Calu3 (cell line): ENCODE results near the gene ATP5F1A. TPM values are rescaled to one million over a fixed set of nuclear protein-coding genes. Genes with fewer than 3 reads are reported as not detected.

Experiments
- BruUV-seq: library from RNA; stranded (reverse); fragments of 400-500 nt; replicated peaks from 2 replicates; lab custom pipeline; 2021; lab: Mats Ljungman, UMichigan
- CTCF ChIA-PET: fragments of 300-600 bp; sonication (Branson Sonifier 250); formaldehyde crosslinking; loops from one replicate; lab custom pipeline; 2022; ENCODE audit warnings: antibody characterized with exemption; lab: Charles Lee
- DNase-seq: peaks from one replicate; pipeline ENCODE4 v3.0.0; 2022
- H3K27ac Mint-ChIP-seq: one replicate; pipeline ENCODE4 v1.8.0; 2022; ENCODE audit warnings: mixed read lengths; ENCODE audit not compliant: unreplicated experiment
- H3K27me3 Mint-ChIP-seq: one replicate; pipeline ENCODE4 v1.8.0; 2022; ENCODE audit warnings: mixed read lengths; ENCODE audit not compliant: unreplicated experiment
- H3K36me3 Mint-ChIP-seq: one replicate; pipeline ENCODE4 v1.8.0; 2022; ENCODE audit warnings: mild to moderate bottlenecking, moderate library complexity, mixed read lengths; ENCODE audit not compliant: insufficient read depth, unreplicated experiment
- H3K4me1 Mint-ChIP-seq: one replicate; pipeline ENCODE4 v1.8.0; 2022; ENCODE audit warnings: mild to moderate bottlenecking, low read depth, mixed read lengths; ENCODE audit not compliant: unreplicated experiment
- H3K4me3 Mint-ChIP-seq: one replicate; pipeline ENCODE4 v1.8.0; 2022; ENCODE audit warnings: mild to moderate bottlenecking, low read depth, moderate library complexity, mixed read lengths; ENCODE audit not compliant: unreplicated experiment
- H3K9me3 Mint-ChIP-seq: one replicate; pipeline ENCODE4 v1.8.0; 2022; ENCODE audit warnings: low read depth, mixed read lengths; ENCODE audit not compliant: unreplicated experiment
- intact Hi-C: fragments of 100-400 bp; cut with micrococcal nuclease; formaldehyde crosslinking; loops from one replicate; pipeline ENCODE4 v1.10.0; 2022; ENCODE audit not compliant: unreplicated experiment
- total RNA-seq: library from RNA; stranded (reverse); gene quantifications from 2 replicates; pipeline ENCODE4 v1.2.3, GENCODE V29; 2022
- TF ChIP-seq, protein P1 (sequence below): fragments of 200-600 bp; IDR thresholded peaks from one replicate; pipeline ENCODE4 v1.8.0; 2022; ENCODE audit warnings: antibody characterized with exemption; ENCODE audit not compliant: unreplicated experiment

Gene ATP5F1A
- total RNA-seq, 1 experiment from 2014 or later = 358 TPM

DNA sequence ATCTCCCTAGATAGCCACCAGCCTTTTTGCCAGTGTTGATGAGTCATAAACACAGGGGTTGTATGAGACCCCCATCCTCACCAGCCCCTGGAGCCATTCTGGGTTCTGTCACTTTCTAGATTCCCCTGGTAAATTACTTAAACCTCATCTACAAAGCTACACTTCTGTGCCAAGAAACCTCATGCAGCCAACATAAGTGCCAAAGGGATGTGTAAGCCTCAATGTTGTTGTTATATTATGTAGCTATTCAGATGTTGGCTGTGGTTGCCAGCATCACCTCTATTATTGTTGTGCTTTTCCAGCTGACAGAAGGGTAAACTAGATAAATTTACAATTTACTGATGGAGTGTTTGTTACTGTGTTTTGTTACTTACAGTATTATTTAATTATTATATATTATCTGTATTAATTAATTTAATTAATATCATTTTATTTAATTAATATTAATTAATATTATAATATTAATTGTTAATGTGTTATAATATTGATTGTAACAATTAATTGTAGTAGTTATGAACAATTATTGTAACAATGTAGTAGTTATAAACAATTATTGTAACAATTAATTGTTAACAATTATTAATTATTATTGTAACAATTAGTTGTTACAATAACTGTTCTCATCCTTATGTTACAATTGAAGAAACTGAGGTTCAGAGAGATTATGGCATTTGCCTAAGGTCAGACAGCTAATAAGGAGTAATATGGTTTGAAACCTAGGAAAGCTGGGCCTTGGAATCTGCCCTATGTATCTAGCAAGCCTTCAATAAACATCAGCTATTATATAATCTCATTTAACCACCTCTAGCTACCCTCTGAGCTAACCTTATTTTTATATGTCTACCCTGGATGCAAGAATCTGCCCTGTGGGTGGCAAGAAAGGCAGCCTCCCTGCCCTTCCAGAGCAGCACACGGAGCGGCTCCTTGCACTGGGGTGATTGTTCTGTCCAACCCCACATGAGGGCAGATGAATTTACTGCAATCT lies 62.1 kb downstream of the ATP5F1A start:
- Mint-ChIP-seq H3K27ac (no peak overlapping the region), H3K36me3 (no peaks in the 10 kb centered on the region), H3K9me3 (no peaks in the 10 kb centered on the region), H3K4me1 (peaks cover 8% of the 10 kb centered on the region), H3K27me3 (no peaks in the 10 kb centered on the region), H3K4me3 (no peak overlapping the region)
- TF ChIP-seq, protein P1, sequence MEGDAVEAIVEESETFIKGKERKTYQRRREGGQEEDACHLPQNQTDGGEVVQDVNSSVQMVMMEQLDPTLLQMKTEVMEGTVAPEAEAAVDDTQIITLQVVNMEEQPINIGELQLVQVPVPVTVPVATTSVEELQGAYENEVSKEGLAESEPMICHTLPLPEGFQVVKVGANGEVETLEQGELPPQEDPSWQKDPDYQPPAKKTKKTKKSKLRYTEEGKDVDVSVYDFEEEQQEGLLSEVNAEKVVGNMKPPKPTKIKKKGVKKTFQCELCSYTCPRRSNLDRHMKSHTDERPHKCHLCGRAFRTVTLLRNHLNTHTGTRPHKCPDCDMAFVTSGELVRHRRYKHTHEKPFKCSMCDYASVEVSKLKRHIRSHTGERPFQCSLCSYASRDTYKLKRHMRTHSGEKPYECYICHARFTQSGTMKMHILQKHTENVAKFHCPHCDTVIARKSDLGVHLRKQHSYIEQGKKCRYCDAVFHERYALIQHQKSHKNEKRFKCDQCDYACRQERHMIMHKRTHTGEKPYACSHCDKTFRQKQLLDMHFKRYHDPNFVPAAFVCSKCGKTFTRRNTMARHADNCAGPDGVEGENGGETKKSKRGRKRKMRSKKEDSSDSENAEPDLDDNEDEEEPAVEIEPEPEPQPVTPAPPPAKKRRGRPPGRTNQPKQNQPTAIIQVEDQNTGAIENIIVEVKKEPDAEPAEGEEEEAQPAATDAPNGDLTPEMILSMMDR = no peak
- BruUV-seq = no TSS peak
- CTCF ChIA-PET = interaction anchor here (0.6 kb wide), 1 partner anchor 65 kb away, joined by 5 read pairs; no protein-coding TSS in a partner anchor
- no peak for DNase-seq
- intact Hi-C loops = no loop called here

DNA sequence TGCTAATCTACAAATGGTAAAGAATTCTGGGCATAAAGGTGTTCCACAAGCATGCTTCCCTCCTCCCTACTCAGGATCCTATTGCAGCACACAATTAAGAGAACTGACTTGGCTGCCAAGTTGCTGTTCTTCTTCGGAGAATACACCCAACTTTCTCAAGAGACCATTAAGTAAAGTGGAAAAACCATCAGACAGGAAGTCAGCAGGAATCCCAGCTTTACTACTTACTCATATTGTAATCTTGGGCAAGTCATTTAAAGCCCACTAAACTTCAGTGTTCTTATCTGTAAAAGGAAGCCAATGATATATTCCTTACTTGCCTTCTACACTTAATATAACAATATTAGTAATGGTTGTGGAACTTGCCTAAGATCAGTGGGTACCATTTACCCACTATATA lies 63.9 kb downstream of the ATP5F1A start:
- Mint-ChIP-seq H3K36me3 (no peaks in the 10 kb centered on the region), H3K9me3 (no peaks in the 10 kb centered on the region), H3K4me3 (no peak overlapping the region), H3K27ac (no peak overlapping the region), H3K4me1 (no peaks in the 10 kb centered on the region), H3K27me3 (peaks cover 7% of the 10 kb centered on the region)
- intact Hi-C loops = no loop called here
- DNase-seq = no peak
- CTCF ChIA-PET = no interaction called here
- TF ChIP-seq, protein P1 = no peak
- no TSS peak for BruUV-seq

DNA sequence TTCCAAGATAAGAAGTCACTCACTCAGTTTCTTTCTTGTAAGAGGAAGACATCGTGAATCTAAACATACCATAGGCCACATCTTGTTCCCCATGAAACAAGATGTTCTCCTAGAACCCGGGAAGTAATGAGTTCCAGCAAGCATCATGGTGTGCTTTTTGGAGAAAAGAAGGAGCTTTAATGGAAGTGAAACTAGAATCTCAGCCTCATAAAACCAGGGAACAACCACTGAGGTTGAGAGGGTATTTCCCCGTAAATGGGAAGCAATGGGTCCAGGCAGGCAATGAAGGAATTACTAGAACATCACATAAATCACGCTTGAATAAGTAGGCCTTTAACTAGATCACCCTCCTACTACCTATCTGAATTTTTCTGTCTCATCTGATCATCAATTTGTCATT lies 66.4 kb downstream of the ATP5F1A start:
- no TSS peak for BruUV-seq
- Mint-ChIP-seq H3K27ac (no peak overlapping the region), H3K9me3 (no peaks in the 10 kb centered on the region), H3K27me3 (peaks cover 24% of the 10 kb centered on the region), H3K36me3 (peaks cover 11% of the 10 kb centered on the region), H3K4me1 (peaks cover 10% of the 10 kb centered on the region), H3K4me3 (no peak overlapping the region)
- CTCF ChIA-PET = no interaction called here
- intact Hi-C loops = no loop called here
- no peak for DNase-seq
- TF ChIP-seq, protein P1 = no peak

Other genes with a start within 250 kb of the ATP5F1A start
- gene EPG5, start 131.0 kb downstream of the ATP5F1A start, total RNA-seq = 25.6 and 27.6 TPM in 2 replicates
- 2.6 TPM in 2 replicates for gene PSTPIP2, start 26.0 kb downstream of the ATP5F1A start, total RNA-seq
- 33.5 and 35.7 TPM in 2 replicates for gene HAUS1, start 6.1 kb upstream of the ATP5F1A start, total RNA-seq